Choroid plexus epithelial cell (primary cell): ENCODE results near the gene SYT2.

ENCODE experiments used
- DNase-seq: peaks from one replicate; pipeline ENCODE4 v3.0.0-alpha.2; 2010; ENCODE audit warnings: low read depth
- H3K4me3 ChIP-seq: 2 replicates; pipeline ENCODE4 v1.5.1; 2011; ENCODE audit warnings: low read depth, mild to moderate bottlenecking, control low read depth, low read length, moderate library complexity
- CTCF ChIP-seq: conservative IDR thresholded peaks from 2 replicates; pipeline ENCODE4 v1.5.1; 2011; ENCODE audit warnings: low read depth, mild to moderate bottlenecking, control low read depth, inconsistent platforms, low read length, moderate library complexity

Gene SYT2

GRCh38 chr1:202656951-202657646, 53.2 kb downstream of the SYT2 start:
- DNase-seq = peak; percentile 52
- peak; percentile 31 for TF ChIP-seq CTCF
- no peak overlapping the region for H3K4me3 ChIP-seq

GRCh38 chr1:202656057-202656456, 54.2 kb downstream of the SYT2 start:
- DNase-seq = peak; percentile 34
- TF ChIP-seq CTCF = peak; percentile 56
- no peak overlapping the region for H3K4me3 ChIP-seq

GRCh38 chr1:202654079-202654478, 56.2 kb downstream of the SYT2 start:
- no peak for TF ChIP-seq CTCF
- no peak for DNase-seq

GRCh38 chr1:202649553-202650392, 60.5 kb downstream of the SYT2 start:
- DNase-seq = no peak
- TF ChIP-seq CTCF = no peak
- H3K4me3 ChIP-seq = no peak overlapping the region

More at GRCh38 chr1:202654079-202654478, 56.2 kb downstream of the SYT2 start:
- no peak overlapping the region for H3K4me3 ChIP-seq

GRCh38 chr1:202648605-202649226, 61.5 kb downstream of the SYT2 start:
- TF ChIP-seq CTCF = no peak
- no peak overlapping the region for H3K4me3 ChIP-seq
- DNase-seq = no peak

- DNase-seq = no peak
- no peak for TF ChIP-seq CTCF
- H3K4me3 ChIP-seq = no peak overlapping the region
These were observed 65.2 kb downstream of the SYT2 start for GRCh38 chr1:202645097-202645476.
